SK-N-SH (cell line): ENCODE measurements around the gene GCNT2. TPM values are rescaled to one million over a fixed set of nuclear protein-coding genes. Genes with fewer than 3 reads are reported as not detected.

Experiments
- CTCF ChIA-PET: fragments of 300-600, 350-600 bp; formaldehyde crosslinking; extraction: SDS; loops from one replicate; lab custom pipeline; 2021; lab: Yijun Ruan, JAX
- POLR2A ChIA-PET: fragments of 350-600 bp; sonication (Branson Sonifier 250); formaldehyde crosslinking; extraction: SDS; loops from one replicate; lab custom pipeline; 2020; ENCODE audit warnings: antibody characterized with exemption, inconsistent platforms; lab: Yijun Ruan, JAX
- DNase-seq: peaks from one replicate; pipeline ENCODE4 v3.0.0; 2012
- H2AFZ ChIP-seq: fragments of 200-600 bp; sonication (generic); 2 replicates; pipeline ENCODE4 v1.8.1; 2016; ENCODE audit warnings: antibody characterized with exemption, mild to moderate bottlenecking, low read depth
- H3F3A ChIP-seq: fragments of 200-600 bp; sonication (generic); replicated peaks from 2 replicates; pipeline ENCODE3; 2016; ENCODE audit warnings: antibody characterized with exemption, mild to moderate bottlenecking; ENCODE audit not compliant: insufficient read depth
- H3K27ac ChIP-seq, 2 experiments: fragments of 200-500 bp in 1 of 2; fragments of 200-600 bp in 1 of 2; sonication (Bioruptor generic) in 1 of 2; sonication (generic), shearing (Covaris generic) in 1 of 2; 2 replicates each; pipeline versions ENCODE4 v1.5.1 to v1.6.1; 2014 to 2016; ENCODE audit warnings: low read depth in 2 of 2, inconsistent platforms in 1 of 2, low read length in 1 of 2, mild to moderate bottlenecking in 1 of 2, mixed read lengths in 1 of 2
- H3K27me3 ChIP-seq: fragments of 200-600 bp; sonication (generic), shearing (Covaris generic); 2 replicates; pipeline ENCODE4 v1.6.1; 2016; ENCODE audit warnings: mixed run types; ENCODE audit not compliant: insufficient read depth
- H3K36me3 ChIP-seq, 2 experiments: fragments of 200-500 bp in 1 of 2; fragments of 200-600 bp in 1 of 2; sonication (Bioruptor generic) in 1 of 2; sonication (generic) in 1 of 2; replicated peaks in 1 of 2; 2 replicates each; pipeline versions ENCODE3 to v1.5.1; 2014 to 2016; ENCODE audit warnings: low read length in 1 of 2, mild to moderate bottlenecking in 1 of 2; ENCODE audit not compliant: insufficient read depth in 2 of 2, control insufficient read depth in 1 of 2
- H3K4me1 ChIP-seq, 2 experiments: fragments of 200-500 bp in 1 of 2; fragments of 200-600 bp in 1 of 2; sonication (Bioruptor generic) in 1 of 2; sonication (generic), shearing (Covaris generic) in 1 of 2; 2 replicates each; pipeline versions ENCODE4 v1.5.1 to v1.6.1; 2014 to 2016; ENCODE audit warnings: low read depth in 1 of 2, low read length in 1 of 2, mixed run types in 1 of 2; ENCODE audit not compliant: insufficient read depth in 2 of 2, control insufficient read depth in 1 of 2
- H3K4me2 ChIP-seq: fragments of 200-600 bp; sonication (generic), shearing (Covaris generic); 2 replicates; pipeline ENCODE4 v1.6.1; 2017; ENCODE audit warnings: mixed run types
- H3K4me3 ChIP-seq, 2 experiments: fragments of 200-500 bp in 1 of 2; fragments of 200-600 bp in 1 of 2; sonication (Bioruptor generic) in 1 of 2; sonication (generic), shearing (Covaris generic) in 1 of 2; 2 replicates each; pipeline versions ENCODE4 v1.5.1 to v1.8.1; 2014 to 2016; ENCODE audit warnings: low read depth in 2 of 2, inconsistent platforms in 1 of 2, low read length in 1 of 2, mild to moderate bottlenecking in 1 of 2, mixed read lengths in 1 of 2, moderate library complexity in 1 of 2
- H3K79me2 ChIP-seq: fragments of 200-600 bp; sonication (generic); 2 replicates; pipeline ENCODE4 v1.8.1; 2017; ENCODE audit warnings: mild to moderate bottlenecking; ENCODE audit not compliant: insufficient read depth
- H3K9ac ChIP-seq: fragments of 200-600 bp; sonication (generic); 2 replicates; pipeline ENCODE4 v1.6.1; 2017; ENCODE audit warnings: mixed run types
- H3K9me2 ChIP-seq: fragments of 200-600 bp; sonication (generic); 2 replicates; pipeline ENCODE4 v1.6.1; 2017; ENCODE audit warnings: mixed run types
- H3K9me3 ChIP-seq: fragments of 200-600 bp; sonication (generic); 2 replicates; pipeline ENCODE4 v1.6.1; 2017; ENCODE audit warnings: mixed run types, mild to moderate bottlenecking, moderate library complexity
- H4K20me1 ChIP-seq: fragments of 200-600 bp; sonication (generic); 2 replicates; pipeline ENCODE4 v1.6.1; 2017; ENCODE audit warnings: mild to moderate bottlenecking, mixed run types; ENCODE audit not compliant: insufficient read depth
- CHD2 ChIP-seq: fragments of 150-350 bp; IDR thresholded peaks from 2 replicates; pipeline ENCODE4 v1.6.1; 2018; ENCODE audit warnings: low read length; ENCODE audit not compliant: partially characterized antibody
- CTCF ChIP-seq: fragments of 200-600 bp; sonication (generic); IDR thresholded peaks from 2 replicates; pipeline ENCODE4 v1.6.1; 2017; ENCODE audit warnings: antibody characterized with exemption, mild to moderate bottlenecking, moderate library complexity
- ELF1 ChIP-seq: IDR thresholded peaks from 2 replicates; pipeline ENCODE4 v1.4.0; 2012
- EP300 ChIP-seq, 2 experiments: IDR thresholded peaks; 2 replicates each; pipeline versions ENCODE4 v1.4.0 to v1.6.1; 2012; ENCODE audit warnings: borderline replicate concordance in 1 of 2, low read depth in 1 of 2, low read length in 1 of 2
- FOSL2 ChIP-seq: IDR thresholded peaks from 2 replicates; pipeline ENCODE4 v1.4.0; 2012; ENCODE audit warnings: low read depth, mild to moderate bottlenecking, moderate library complexity, borderline replicate concordance
- FOXJ3 ChIP-seq: sonication (generic); formaldehyde crosslinking; IDR thresholded peaks from 2 replicates; pipeline ENCODE4 v1.5.1; 2020; ENCODE audit warnings: mild to moderate bottlenecking, missing genetic modification reagents
- FOXM1 ChIP-seq: IDR thresholded peaks from 2 replicates; pipeline ENCODE4 v1.4.0; 2012; ENCODE audit warnings: low read depth, mild to moderate bottlenecking
- GATA2 ChIP-seq: sonication (generic); formaldehyde crosslinking; IDR thresholded peaks from 2 replicates; pipeline ENCODE4 v1.5.0; 2020; ENCODE audit warnings: mild to moderate bottlenecking, missing genetic modification reagents
- IRF3 ChIP-seq: fragments of 150-350 bp; IDR thresholded peaks from 2 replicates; pipeline ENCODE4 v1.6.1; 2016; ENCODE audit warnings: mild to moderate bottlenecking, low read depth, low read length
- JUND ChIP-seq: IDR thresholded peaks from 2 replicates; pipeline ENCODE4 v1.4.0; 2012
- MAX ChIP-seq: IDR thresholded peaks from 2 replicates; pipeline ENCODE4 v1.4.0; 2012; ENCODE audit warnings: low read depth
- NFIC ChIP-seq: IDR thresholded peaks from 2 replicates; pipeline ENCODE4 v1.4.0; 2012; ENCODE audit warnings: borderline replicate concordance
- RAD21 ChIP-seq: IDR thresholded peaks from 2 replicates; pipeline ENCODE4 v1.6.1; 2012; ENCODE audit warnings: mild to moderate bottlenecking, low read length
- RCOR1 ChIP-seq: fragments of 150-350 bp; IDR thresholded peaks from 2 replicates; pipeline ENCODE4 v1.6.1; 2017; ENCODE audit warnings: antibody characterized with exemption, low read length
- SIN3A ChIP-seq: IDR thresholded peaks from 2 replicates; pipeline ENCODE4 v1.6.1; 2012; ENCODE audit warnings: low read depth, mild to moderate bottlenecking, low read length, moderate library complexity, borderline replicate concordance
- SMC3 ChIP-seq: IDR thresholded peaks from 2 replicates; pipeline ENCODE4 v1.6.1; 2012; ENCODE audit warnings: low read depth, low read length, improper control_type of control experiment
- TAF1 ChIP-seq: IDR thresholded peaks from 2 replicates; pipeline ENCODE4 v1.6.1; 2012; ENCODE audit warnings: low read depth, mild to moderate bottlenecking, low read length, moderate library complexity, borderline replicate concordance
- TEAD4 ChIP-seq: IDR thresholded peaks from 2 replicates; pipeline ENCODE4 v1.4.0; 2012; ENCODE audit warnings: mild to moderate bottlenecking, borderline replicate concordance; ENCODE audit not compliant: insufficient read depth
- YY1 ChIP-seq: IDR thresholded peaks from 2 replicates; pipeline ENCODE4 v1.4.0; 2012; ENCODE audit warnings: low read depth, mild to moderate bottlenecking
- WGBS: methylation state at CpG from one replicate; pipeline ENCODE4 v1.1.6; 2017; ENCODE audit warnings: low lambda C conversion rate; 5-methylcytosine and 5-hydroxymethylcytosine counted together
- polyA plus RNA-seq, 3 experiments: library from polyadenylated mRNA; depleted of rRNA; stranded (reverse); fragments of >200 nt; gene quantifications; 2 replicates each; pipeline ENCODE4 v1.2.3, GENCODE V29; 2012

The GCNT2 gene
- polyA plus RNA-seq, 1 of the 3 experiments (the other 2 are of a cell fraction): 0.13 TPM

GRCh38 chr6:10577112-10577511, 56.0 kb downstream of the GCNT2 start:
- no peaks in the 10 kb centered on the region for H3K36me3 ChIP-seq
- POLR2A ChIA-PET: no interaction called here
- no peaks in the 10 kb centered on the region for H3K9me3 ChIP-seq
- no peaks in the 10 kb centered on the region for H4K20me1 ChIP-seq
- H3F3A ChIP-seq: no peaks in the 10 kb centered on the region
- no peak for DNase-seq
- TF ChIP-seq CTCF: no peak
- no peak for TF ChIP-seq FOXM1
- no peak for TF ChIP-seq MAX
- TF ChIP-seq IRF3: no peak
- no peak for TF ChIP-seq RCOR1
- TF ChIP-seq GATA2: no peak
- TF ChIP-seq ELF1: no peak
- TF ChIP-seq RAD21: no peak
- no peak for TF ChIP-seq CHD2
- TF ChIP-seq JUND: no peak
- no peak for TF ChIP-seq FOSL2
- no peak for TF ChIP-seq SIN3A
- no peak for TF ChIP-seq EP300 (IDR thresholded peaks at IDR 0.05; ENCODE audit: borderline replicate concordance in 1 of 2, low read depth in 1 of 2, low read length in 1 of 2)
- TF ChIP-seq TEAD4: no peak
- TF ChIP-seq TAF1: no peak
- TF ChIP-seq FOXJ3 (CRISPR knock-in tag): no peak
- TF ChIP-seq NFIC: no peak
- no peak for TF ChIP-seq YY1
- TF ChIP-seq SMC3: no peak
- TF ChIP-seq, all 33 proteins: peak for 0
- WGBS: 65% methylated on average over 4 of the region's 8 CpGs
- no peak overlapping the region for H3K4me3 ChIP-seq
- no peaks in the 10 kb centered on the region for H3K9me2 ChIP-seq
- CTCF ChIA-PET: no interaction called here
- no peak overlapping the region for H3K9ac ChIP-seq
- H2AFZ ChIP-seq: no peak overlapping the region
- no peaks in the 10 kb centered on the region for H3K79me2 ChIP-seq
- no peaks in the 10 kb centered on the region for H3K27me3 ChIP-seq
- H3K27ac ChIP-seq: no peak overlapping the region
- no peak overlapping the region for H3K4me2 ChIP-seq
- H3K4me1 ChIP-seq: no peaks in the 10 kb centered on the region; a peak in 1 of 4 replicates
